ENCODE data around the gene MLPH.

The MLPH gene

DNA sequence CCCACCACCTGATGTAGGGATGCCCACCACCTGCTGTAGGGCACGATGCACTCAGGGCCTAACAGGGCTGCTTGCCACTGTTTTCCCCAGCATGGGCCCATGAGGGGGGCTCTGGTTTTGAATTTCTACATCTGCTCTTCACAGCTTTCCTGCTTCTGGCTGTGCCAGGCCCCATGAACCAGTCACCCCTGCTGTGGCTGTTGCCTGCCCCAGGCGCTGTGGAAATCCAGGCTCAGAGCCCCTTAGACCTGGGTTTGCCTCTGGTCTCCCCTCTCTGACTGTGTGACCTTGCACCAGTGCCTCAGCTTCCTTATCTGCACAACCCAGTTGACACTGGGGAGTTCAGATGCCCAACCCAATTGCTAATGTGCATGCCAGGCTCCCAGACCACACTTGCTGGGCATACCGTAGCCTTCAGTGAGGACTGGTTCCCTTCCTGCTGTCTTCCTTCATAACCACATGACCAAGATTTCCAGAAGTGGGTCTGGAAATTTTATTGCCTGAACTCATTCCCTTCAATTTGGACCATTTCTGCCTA lies 6.0 kb upstream of the MLPH start:
- no peak for DNase-seq

DNA sequence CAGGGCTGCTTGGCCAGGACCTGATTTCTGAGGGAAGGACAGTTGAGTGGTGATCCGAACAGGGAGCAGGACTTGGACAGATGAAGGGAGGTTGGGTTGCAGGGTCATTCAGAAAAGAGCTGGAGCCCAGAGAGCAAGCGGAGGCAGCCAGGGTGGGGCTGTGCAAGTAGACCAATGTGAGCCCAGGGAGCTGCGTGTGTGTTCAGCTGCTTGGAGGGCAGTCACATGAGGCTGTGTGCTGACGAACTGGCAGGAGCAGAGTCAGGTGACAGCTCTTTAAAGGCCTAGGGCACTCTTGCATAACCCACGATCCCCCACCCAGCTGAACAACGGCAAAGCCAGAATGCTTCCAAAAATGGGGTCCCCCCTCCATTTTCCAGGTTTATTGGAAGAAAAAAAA lies 4.6 kb upstream of the MLPH start:
- DNase-seq = no peak

DNA sequence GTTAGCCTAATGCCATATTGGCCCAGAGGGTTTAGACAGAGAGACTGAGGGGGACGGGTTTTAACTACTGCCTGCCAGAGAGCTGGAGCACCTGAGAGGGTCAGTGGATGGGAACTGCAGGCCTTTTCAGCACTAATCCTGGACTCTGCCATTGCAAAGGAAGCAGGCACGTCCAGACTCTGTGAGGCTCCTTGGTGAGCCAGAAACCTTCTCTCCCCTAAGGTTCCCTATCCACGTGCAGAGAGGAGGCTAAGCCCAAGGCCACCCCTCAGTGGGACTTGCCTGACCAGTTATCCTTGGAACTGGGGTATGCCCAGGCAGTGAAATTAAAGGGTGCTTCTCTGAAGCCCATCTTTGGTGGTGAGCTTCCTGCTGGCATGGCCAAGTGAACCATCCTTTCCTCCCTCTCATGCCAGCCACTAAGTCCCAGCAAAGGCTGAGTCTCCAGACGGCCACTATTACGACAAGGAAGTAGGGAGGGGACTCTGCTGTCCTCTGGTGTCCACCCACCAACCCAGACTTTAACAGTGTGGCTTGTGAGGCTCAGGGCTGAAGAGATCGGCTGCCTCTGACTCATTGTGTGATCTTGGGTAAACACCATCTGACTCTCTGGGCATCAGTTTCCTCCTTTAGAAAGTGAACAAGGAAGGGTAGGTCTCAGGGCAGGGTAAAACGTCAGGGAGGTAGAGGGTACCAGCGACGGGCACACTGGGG lies 3.9 kb upstream of the MLPH start:
- no peak for DNase-seq

DNA sequence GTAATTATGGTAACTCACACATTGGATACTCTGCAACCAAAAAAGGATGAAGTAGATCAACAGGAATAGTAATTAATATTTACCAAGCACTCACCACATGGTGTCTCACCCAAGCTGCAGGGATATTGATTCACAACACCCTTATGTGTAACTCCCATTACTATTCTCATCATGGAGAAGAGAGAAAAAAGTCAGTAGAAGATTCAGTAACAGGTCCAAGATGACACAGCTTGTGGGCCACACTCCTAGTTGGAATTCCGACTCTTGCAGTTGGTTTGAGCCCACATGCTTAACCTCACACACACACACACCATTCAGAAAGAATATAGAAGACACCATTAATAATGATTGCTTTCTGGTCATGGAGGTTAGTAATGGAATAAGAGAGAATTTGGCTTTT lies 1.7 kb upstream of the MLPH start:
- no peak for DNase-seq

DNA sequence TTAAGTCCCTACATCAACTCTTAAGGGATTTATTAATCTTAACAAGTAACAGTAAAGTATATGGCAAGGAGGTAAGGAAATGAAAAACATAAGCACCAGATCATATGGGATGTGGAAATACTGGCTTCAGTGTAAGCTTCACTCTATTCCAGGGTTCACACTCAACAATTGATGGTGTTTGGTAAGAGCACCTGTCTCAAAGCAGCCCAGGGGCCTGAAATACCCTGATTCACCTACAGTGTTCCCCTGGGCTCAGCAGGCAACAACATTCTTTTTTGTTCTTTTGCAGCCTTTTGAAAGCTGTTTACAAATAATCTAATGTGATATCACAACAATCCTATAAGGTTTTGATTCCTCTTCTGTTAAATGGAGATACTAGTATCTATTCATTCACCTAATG lies 1.2 kb upstream of the MLPH start:
- no peak for DNase-seq

DNA sequence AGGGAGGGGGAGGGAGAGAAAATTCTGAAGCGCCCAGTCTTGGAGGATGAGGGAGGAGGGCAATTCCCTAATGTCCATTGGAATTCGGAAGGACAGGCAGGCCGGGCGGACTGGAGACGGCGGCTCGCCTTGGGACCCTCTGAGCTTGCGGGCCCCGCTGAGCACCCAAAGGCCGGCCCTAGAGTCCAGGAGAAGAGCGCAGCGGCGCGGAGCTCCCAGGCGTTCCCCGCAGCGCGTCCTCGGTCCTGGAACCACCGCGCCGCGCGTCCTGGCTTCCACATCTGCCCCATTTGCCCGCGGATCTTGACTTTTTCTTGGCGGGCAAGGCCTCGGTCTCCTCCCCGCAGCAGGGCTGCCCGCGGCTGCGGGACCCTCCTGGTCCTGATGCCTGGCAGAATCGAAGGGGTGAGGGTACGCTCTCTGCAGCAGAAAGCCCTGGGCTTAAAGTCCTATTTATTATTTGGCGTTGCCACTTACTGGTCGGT lies 675 bp upstream of the MLPH start:
- no peak for DNase-seq

DNA sequence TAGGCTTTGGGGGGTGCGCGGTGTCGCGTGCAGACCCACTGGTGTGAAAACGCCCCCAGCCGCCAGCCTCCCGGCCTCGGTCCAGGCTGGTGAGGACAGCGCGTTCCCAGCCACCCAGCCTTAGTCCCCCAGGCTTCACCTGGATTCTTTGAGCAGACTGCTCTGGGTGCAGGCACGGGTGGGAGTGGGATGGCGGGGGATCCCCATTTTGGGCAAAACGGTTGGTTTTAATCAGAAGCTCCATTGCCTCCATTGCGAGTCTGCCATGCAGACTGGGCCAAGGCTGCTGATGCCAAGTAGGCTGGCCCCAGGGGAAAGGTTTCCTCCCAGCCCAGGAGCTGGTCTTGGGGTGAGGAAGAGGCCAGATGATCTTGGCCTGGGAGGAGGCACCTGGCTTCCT lies 445 bp downstream of the MLPH start:
- DNase-seq = no peak

DNA sequence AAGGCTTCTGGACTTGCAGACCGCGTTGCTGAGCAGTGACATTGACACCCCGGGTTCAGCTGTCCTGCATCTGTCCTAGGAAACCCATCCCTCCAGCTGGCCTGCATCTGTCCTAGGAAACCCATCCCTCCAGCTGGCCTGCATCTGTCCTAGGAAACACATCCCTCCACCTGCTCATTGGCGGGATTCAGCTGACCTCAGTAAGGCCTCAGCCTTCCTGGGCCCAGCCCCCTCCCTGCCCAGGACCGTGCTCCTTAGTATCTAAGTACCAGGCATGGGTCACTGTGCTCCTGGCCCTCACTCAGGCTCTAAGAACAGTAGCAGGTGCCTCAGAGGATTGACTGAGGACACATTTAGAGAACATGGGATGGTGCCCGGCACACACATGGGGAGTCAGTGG lies 1.2 kb downstream of the MLPH start:
- no peak for DNase-seq

DNA sequence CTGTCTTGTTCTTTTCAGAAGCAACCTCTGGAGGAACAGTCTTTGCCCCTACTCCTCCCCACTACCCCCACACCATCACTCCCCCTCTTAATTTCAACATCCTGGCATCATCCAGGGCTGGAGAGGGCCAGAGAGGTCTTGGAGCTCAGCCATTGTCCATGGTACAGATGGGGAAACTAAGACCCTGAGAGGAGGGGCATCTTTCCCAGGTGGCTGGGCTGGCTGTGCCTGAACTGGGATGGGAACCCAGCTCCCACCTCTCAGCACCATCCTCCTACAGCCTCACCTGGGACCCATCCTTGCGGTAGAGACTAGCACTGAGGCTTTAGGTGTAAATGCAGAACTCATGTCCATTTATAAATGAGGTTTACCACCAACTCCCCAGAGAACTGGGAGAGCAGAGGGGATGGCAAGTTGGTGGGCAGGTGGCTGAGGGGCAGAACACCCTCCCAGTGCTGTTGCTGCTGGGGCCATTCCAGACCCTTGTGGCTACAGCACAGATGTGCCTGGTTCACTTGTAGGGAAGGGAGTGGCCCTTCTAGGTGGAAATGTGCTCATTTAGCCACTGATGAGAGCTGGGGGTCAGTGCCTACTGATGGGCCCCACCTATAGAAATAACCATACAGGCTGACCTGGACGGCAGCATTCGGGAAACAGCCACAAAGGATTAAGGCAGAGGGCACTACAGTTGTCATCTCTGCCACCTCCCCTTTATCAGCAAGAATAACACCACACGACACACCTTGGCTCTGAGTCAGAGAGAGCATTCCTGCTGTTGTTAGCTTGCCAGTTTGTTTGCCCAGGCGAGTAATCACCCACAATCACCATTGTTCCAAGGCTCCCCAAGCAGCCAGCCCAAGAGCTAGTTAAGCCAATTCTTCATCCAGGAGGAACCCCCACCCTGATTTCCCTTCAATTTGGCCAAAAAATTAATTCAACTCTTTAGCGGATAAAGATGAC lies 2.1 kb downstream of the MLPH start:
- DNase-seq = no peak

DNA sequence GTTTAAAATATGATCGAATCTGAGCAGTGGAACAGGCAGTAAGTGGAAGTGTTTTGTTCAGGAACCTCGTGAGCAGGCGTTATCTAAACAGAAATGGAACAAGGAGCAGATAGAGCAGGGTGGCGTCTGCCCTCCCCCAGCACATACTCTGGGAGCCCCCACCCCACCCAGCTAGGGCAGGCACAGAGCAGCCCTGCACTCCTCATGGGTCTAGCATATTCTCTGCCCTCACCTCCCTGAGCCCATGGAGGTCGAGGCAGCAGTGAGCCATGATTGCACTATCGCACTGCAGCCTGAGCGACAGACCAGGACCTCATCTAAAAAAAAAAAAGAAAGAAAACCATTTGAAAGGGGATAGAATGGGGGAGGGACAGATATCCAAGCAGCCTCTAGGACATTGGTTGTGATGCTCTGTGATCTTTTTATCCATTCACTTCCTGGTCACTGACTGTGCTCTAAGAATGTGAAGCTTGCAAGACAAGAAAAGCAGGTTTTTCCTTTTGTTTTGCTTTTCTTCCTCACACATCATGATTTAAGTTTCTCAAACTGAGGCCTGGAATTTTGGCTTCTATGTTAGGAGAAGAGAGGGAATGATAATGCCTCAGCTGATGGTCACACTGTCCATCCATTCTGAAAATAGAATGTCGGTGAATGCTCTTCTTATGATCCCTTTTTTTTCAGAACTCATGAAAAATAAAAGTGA lies 3.1 kb downstream of the MLPH start:
- DNase-seq = no peak

DNA sequence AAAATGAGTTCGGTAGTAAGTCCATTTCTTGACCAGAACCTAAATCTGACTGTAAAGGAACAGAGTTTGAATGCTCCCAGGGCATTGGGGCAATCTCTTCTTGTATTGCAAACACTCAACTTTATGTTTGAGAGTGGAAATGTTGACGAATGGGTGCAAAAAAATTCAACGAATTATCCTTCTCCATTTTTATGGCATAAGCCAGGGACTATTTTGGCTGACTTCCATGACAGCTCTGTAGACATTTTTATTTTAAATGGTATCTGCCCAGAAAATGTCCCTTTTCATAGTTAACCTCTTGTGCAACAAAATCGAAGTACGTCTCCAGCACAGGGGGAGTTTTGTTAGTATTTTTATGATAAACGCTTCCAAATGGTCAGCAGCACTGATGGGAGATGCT lies 3.7 kb downstream of the MLPH start:
- DNase-seq = no peak

DNA sequence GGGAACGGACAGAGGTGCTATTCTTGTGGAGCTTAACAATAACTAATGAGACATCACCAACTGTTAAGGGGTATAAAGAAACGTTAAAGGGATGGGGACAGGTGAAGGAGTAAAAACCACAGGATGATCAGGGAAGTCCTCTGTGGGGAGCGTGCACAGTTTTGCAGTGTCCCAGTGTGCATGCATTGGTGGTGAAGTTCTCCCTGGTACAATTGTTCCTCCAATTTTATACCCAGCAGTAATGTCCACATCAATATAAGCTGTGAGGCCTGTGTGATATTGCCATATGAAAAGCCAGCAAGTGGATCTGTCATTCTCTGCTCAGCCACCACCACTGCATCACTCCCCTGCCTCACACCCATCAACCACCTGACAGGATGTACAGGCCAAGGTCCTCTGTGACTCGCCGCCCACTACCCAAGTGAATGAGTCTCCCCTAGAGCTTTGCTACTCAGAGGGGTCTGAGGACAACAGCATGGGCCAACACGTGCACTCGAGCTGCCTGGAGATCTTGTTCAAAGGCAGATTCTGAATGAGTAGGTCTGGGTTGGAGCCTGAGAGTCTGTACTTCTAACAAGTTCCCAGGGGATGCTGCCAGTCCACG lies 4.6 kb downstream of the MLPH start:
- no peak for DNase-seq

DNA sequence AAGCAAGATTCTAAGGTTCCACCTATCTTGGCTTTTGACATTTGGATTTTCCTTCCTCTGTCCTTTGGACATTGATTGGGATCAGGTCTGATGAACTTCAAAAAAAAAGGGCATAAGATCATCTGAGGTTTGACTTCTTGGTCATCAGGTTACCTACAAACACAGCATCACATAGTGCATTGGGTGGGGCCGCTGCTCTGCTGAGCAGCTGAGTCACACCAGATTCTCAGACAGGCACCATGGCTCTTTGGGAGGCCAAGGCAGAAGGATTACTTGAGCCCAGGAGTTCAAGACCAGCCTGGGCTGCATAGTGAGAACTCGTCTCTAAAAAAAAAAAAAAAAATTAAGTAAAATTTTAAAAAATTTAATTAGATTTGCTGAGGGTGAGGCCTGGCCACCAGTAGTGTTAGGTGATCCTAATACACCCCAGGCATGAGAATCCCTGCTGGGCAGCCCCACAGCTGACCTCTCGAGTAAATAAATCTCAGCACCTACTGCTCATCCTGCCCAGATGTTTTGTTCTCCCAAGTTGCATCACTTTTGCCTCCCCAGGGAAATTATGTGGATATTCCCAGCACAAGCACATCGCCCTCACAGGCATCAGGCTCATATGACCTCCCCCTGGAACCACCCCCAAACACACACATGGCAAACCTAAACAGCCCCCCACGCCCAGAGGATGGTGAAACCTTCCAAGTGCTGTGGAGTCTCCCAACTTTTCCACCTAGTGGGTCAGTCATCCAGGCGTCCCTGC lies 5.3 kb downstream of the MLPH start:
- DNase-seq = no peak

DNA sequence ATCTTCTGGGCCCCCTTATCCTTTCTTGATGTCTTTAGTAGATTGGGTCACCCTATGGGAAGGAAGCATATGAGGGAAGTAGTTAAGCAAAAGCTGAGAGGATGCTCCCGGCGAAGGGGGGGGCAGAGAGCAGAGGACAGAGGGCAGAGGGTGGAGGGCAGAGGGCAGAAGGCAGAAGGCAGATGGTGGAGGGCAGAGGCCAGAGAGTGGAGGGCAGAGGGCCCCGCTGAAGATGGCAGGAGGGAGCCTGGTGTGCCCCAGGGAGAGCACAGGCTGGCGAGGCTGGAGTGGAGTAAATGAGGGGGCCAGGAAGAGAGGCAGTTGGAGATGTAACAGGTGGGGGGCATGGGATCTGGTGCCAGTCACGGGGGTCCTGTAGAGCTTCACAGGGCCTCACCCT lies 7.0 kb downstream of the MLPH start:
- DNase-seq = no peak

DNA sequence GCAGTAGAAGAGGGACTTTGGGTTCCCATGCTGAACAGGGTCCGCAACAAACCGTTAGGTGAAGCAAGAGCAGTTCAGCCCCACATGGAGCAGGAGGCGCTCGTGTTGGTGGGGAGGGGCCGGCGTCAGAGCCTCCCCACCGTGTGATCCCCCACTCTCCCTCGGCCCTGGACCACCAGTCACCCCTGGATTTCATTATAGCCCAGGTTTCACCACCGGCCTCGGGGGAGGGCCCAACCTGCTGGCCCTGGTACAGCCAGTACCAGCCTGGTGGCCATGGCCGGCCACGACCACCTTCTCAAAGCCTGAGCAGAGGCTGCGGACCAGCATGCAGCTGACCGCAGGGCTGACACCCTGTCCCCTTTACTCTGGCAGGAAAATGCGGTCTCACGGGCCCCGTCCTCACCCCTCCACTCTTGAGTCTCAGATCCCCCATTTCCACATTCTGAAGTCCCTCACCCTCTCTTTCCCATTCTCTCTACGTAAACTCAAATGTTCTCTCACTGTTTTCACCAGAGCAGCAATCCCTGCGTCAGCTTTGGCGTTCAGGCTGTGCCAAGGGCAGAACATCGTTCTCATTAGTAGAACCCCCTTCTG lies 8.6 kb downstream of the MLPH start:
- DNase-seq = no peak

DNA sequence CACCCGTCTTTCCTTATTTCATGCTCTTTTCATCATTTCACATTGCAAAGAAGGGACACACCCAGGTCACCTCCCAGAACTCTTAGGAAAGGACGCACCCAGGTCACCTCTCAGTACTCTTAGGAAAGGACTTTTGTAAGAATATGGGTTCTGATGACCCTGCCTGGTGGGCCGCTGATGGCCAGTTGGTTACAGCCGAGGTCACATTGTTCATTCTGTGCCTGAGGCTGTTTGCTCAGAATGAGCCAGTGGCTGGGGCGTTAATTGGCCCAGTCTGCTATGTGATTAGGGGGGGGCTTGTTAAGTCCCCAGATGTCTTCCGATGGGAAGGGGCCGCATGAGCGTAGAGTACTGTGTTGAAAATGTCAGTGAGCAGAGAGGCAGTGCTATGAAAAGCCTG lies 9.4 kb downstream of the MLPH start:
- no peak for DNase-seq

DNA sequence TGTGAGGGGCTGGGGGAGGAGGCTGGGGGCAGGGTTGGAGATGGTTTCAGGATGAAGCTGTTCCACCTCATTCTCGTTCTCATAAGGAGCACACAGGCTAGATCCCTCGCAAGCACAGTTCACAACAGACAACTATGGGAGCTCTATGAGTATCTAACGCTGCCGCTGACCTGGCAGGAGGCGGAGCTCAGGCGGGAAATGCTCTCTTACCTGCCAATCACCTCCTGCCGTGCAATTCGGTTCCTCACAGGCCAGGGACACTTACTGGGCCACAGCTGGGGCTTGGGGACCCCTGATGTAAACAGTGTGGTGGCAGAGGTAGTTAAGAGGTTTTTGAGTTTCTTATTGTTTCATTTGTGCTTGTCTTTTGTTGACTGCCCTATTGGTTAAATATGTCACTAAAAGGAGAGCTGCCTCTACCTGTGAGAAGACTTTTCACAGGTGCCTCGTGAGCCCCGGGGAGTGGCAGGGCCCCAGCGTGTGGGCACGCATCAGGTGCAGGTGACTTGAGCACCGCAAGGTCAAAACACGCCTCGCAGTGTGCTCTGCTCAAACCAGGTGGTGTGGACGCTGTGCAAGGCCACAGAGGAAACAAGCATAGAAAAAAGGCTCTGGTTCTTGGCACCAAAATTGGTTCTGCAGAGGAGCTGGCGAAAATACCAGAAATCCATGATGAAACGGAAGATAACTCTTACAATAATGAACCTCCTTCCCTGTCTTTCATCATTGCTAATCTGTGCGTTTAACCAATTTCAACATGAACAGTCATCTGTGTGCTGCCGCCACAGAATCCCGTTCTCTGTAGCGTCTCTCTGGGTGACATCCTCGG lies 10.2 kb downstream of the MLPH start:
- DNase-seq = no peak

DNA sequence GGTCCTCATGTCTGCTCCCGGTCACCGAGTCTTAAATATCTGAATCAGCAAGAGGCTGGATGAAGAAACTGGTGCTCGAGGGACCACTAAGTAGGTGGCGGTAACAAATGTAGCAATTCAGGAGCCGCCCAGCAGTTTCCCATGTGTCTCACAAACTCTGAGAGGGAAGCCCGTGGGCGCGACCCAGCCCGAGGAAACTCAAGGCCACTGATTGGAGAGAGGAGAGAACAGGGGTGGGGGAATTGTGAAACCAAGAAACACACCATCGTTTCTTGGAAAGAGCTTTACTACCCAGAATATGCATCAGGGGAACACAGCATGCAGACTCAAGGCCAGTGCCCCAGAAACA lies 10.8 kb downstream of the MLPH start:
- DNase-seq = no peak

DNA sequence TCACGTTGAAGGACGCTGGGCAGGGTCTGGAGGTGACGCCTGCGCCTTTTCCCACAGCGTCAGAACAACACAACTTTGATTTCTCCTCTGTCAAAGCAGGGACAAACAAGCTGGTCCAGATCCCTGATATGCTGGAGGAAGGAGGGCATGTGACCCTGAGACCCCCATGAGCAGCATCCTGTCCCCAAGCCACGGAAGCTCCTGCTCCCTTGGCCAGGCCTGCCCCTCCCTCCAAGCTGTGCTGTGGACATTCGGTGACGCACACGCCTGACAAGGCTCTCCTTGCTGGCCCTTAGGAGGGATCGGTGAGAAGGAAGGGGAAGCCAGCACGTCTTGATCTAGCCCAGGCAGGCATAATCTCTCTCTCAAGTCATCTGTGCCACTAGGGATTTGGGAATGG lies 11.3 kb downstream of the MLPH start:
- no peak for DNase-seq

DNA sequence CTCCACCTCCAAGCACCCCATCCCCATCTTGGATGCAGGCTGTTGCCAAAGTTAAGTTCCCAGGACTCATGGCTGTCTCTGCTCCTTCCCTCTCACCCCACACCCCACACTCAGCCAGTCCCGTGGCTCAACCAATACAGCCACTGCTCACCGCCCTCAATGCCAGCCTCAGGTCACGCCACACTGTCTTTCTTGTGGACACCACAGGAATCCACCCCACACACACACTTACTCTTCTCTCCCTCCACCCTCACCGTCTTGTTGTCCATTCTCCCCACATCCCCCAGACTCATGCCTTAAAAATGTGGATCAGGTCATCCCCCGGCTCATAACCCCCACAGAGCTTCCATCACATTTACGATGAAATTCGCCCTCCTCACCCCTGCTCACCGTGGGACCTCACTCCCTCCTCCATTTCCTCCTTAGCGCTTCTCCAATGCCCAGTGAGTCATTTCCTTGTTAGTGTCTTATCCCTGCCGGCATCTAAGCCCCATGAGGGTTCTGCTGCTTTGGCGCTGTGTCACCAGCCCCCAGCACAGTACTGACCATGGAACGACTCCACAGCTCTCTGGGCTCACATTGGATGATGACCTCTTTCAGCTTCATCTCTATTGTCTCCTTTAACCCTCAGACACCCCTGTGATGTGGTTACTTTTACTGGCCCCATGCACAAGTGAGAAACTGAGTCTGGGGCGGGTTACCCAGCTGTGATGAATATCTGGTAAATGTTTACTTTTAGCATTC lies 13.8 kb downstream of the MLPH start:
- no peak for DNase-seq
